ENCODE results near the gene DBH. TPM values are rescaled to one million over a fixed set of nuclear protein-coding genes. Genes with fewer than 3 reads are reported as not detected.

Gene DBH
- total and polyA plus RNA-seq, 2 of the 13 experiments (the other 11 are each of a cell fraction or from before 2014, with no cell fraction given): not detected

GRCh38 chr9:133638711-133639110, 2.5 kb downstream of the DBH start:
- ChIA-PET CTCF (ENCODE audit: low intra/inter-chr PET ratio, low total read pairs) (no interaction called here), POLR2A (no interaction called here)
- DNase-seq (ENCODE audit: low spot score) (no peak), FAIRE-seq (no peak), ATAC-seq (no peak)
- TF ChIP-seq ZNF883 (CRISPR knock-in tag; IDR thresholded peaks at IDR 0.05; ENCODE audit: not compliant biosample characterization) (no peak), ZNF143 (CRISPR knock-in tag; IDR thresholded peaks at IDR 0.05) (no peak), ZKSCAN8 (CRISPR knock-in tag; IDR thresholded peaks at IDR 0.05; ENCODE audit: borderline replicate concordance) (no peak), ZNF484 (CRISPR knock-in tag; IDR thresholded peaks at IDR 0.05; ENCODE audit: borderline replicate concordance, low read depth) (no peak), SP5 (CRISPR knock-in tag; IDR thresholded peaks at IDR 0.05; ENCODE audit: borderline replicate concordance, low read depth) (no peak), ZNF879 (CRISPR knock-in tag; IDR thresholded peaks at IDR 0.05) (no peak), HMGA1 (CRISPR knock-in tag; conservative IDR thresholded peaks at IDR 0.05) (no peak), IRF9 (CRISPR knock-in tag; IDR thresholded peaks at IDR 0.05; ENCODE audit: borderline replicate concordance) (no peak), ZNF713 (CRISPR knock-in tag; IDR thresholded peaks at IDR 0.05) (no peak), ZNF17 (CRISPR knock-in tag; IDR thresholded peaks at IDR 0.05) (no peak)
- TF ChIP-seq, protein P1, sequence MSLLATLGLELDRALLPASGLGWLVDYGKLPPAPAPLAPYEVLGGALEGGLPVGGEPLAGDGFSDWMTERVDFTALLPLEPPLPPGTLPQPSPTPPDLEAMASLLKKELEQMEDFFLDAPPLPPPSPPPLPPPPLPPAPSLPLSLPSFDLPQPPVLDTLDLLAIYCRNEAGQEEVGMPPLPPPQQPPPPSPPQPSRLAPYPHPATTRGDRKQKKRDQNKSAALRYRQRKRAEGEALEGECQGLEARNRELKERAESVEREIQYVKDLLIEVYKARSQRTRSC (CRISPR knock-in tag; IDR thresholded peaks at IDR 0.05; ENCODE audit: low read depth): no peak
- TF ChIP-seq, protein P2, sequence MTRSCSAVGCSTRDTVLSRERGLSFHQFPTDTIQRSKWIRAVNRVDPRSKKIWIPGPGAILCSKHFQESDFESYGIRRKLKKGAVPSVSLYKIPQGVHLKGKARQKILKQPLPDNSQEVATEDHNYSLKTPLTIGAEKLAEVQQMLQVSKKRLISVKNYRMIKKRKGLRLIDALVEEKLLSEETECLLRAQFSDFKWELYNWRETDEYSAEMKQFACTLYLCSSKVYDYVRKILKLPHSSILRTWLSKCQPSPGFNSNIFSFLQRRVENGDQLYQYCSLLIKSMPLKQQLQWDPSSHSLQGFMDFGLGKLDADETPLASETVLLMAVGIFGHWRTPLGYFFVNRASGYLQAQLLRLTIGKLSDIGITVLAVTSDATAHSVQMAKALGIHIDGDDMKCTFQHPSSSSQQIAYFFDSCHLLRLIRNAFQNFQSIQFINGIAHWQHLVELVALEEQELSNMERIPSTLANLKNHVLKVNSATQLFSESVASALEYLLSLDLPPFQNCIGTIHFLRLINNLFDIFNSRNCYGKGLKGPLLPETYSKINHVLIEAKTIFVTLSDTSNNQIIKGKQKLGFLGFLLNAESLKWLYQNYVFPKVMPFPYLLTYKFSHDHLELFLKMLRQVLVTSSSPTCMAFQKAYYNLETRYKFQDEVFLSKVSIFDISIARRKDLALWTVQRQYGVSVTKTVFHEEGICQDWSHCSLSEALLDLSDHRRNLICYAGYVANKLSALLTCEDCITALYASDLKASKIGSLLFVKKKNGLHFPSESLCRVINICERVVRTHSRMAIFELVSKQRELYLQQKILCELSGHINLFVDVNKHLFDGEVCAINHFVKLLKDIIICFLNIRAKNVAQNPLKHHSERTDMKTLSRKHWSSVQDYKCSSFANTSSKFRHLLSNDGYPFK (CRISPR knock-in tag; IDR thresholded peaks at IDR 0.05; ENCODE audit: borderline replicate concordance): no peak
- TF ChIP-seq, protein P3, sequence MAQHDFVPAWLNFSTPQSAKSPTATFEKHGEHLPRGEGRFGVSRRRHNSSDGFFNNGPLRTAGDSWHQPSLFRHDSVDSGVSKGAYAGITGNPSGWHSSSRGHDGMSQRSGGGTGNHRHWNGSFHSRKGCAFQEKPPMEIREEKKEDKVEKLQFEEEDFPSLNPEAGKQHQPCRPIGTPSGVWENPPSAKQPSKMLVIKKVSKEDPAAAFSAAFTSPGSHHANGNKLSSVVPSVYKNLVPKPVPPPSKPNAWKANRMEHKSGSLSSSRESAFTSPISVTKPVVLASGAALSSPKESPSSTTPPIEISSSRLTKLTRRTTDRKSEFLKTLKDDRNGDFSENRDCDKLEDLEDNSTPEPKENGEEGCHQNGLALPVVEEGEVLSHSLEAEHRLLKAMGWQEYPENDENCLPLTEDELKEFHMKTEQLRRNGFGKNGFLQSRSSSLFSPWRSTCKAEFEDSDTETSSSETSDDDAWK (CRISPR knock-in tag; IDR thresholded peaks at IDR 0.05): no peak
- TF ChIP-seq, protein P4, sequence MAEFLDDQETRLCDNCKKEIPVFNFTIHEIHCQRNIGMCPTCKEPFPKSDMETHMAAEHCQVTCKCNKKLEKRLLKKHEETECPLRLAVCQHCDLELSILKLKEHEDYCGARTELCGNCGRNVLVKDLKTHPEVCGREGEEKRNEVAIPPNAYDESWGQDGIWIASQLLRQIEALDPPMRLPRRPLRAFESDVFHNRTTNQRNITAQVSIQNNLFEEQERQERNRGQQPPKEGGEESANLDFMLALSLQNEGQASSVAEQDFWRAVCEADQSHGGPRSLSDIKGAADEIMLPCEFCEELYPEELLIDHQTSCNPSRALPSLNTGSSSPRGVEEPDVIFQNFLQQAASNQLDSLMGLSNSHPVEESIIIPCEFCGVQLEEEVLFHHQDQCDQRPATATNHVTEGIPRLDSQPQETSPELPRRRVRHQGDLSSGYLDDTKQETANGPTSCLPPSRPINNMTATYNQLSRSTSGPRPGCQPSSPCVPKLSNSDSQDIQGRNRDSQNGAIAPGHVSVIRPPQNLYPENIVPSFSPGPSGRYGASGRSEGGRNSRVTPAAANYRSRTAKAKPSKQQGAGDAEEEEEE (CRISPR knock-in tag; IDR thresholded peaks at IDR 0.05; ENCODE audit: borderline replicate concordance): no peak
- Histone ChIP-seq H3K9me3 (ENCODE audit: low read length) (no peaks in the 10 kb centered on the region), H3K79me2 (ENCODE audit: insufficient read depth, low read length) (no peaks in the 10 kb centered on the region), H2AFZ (ENCODE audit: low read length) (no peak overlapping the region), H3K27ac (ENCODE audit: extremely low read length, insufficient read depth, low read length) (no peak overlapping the region), H3K9ac (ENCODE audit: insufficient read depth, low read depth, low read length) (no peak overlapping the region), H3K4me1 (ENCODE audit: insufficient read depth, low read length) (no peaks in the 10 kb centered on the region), H3K4me3 (replicated peaks in 1 of 3; ENCODE audit: insufficient read depth in 1 of 3, low read depth in 2 of 3, low read length in 3 of 3) (no peak overlapping the region), H4K20me1 (ENCODE audit: insufficient read depth, low read length) (peaks cover 6% of the 10 kb centered on the region; the same call in 1 of the 2 replicates), H3K36me3 (replicated peaks in 1 of 2; ENCODE audit: control insufficient read depth in 1 of 2, insufficient read depth in 2 of 2, low read length in 2 of 2) (no peaks in the 10 kb centered on the region), H3K4me2 (ENCODE audit: low read depth, low read length) (no peak overlapping the region), H3K27me3 (ENCODE audit: control insufficient read depth in 1 of 2, insufficient read depth in 2 of 2, low read length in 2 of 2) (peaks cover 28 to 100% of the 10 kb centered on the region in 2 experiments)
- intact Hi-C loops (cut with micrococcal nuclease; ENCODE audit: unreplicated experiment) (no loop called here), in situ Hi-C loops (cut with HindIII; ENCODE audit: extremely low pct_ligation_motif_present, low pct_unique_long_range_greater_than_20kb) (no loop called here)
- WGBS (ENCODE audit: low lambda C conversion rate): 17% methylated on average over 5 of the region's 8 CpGs
- no TSS peak for BruUV-seq (replicated peaks)

All from HepG2 (cell line).